ENCODE data around the gene STK10. TPM values are rescaled to one million over a fixed set of nuclear protein-coding genes. Genes with fewer than 3 reads are reported as not detected.

STK10 gene
- total RNA-seq, 2 donors from 2014 or later, result 9.1 to 9.9 TPM

- no peaks in the 10 kb centered on the region for H3K9me3 ChIP-seq
- no peak for DNase-seq
- no peak overlapping the region for H3K4me3 ChIP-seq
- H3K4me1 ChIP-seq, result no peaks in the 10 kb centered on the region
- WGBS, 2 donors, result 82 to 88% methylated on average over 12 to 14 of the region's 14 CpGs
- H3K27ac ChIP-seq, result no peak overlapping the region
- peaks cover 0 to 3% of the 10 kb centered on the region in 2 donors for H3K36me3 ChIP-seq (replicated peaks in 1 of 2; ENCODE audit: insufficient read depth in 1 of 2, low read depth in 2 of 2)
- intact Hi-C loops (cut with DNase I), result no loop called here
- TF ChIP-seq POLR2A (IDR thresholded peaks at IDR 0.05) (no peak), CTCF (IDR thresholded peaks at IDR 0.05) (no peak)
- no peaks in the 10 kb centered on the region for H3K27me3 ChIP-seq
- ATAC-seq, result no peak
These were observed 101.6 kb downstream of the STK10 start for GRCh38 chr5:172086194-172086975.

GRCh38 chr5:172085738-172086137 is 102.3 kb downstream of the STK10 start:
- no peaks in the 10 kb centered on the region for H3K27me3 ChIP-seq
- intact Hi-C loops (cut with DNase I), result no loop called here
- WGBS, 2 donors, result 92 to 99% methylated on average over 8 to 10 of the region's 10 CpGs
- no peaks in the 10 kb centered on the region for H3K9me3 ChIP-seq
- no peaks in the 10 kb centered on the region for H3K4me1 ChIP-seq
- H3K27ac ChIP-seq, result no peak overlapping the region
- H3K36me3 ChIP-seq (replicated peaks in 1 of 2; ENCODE audit: insufficient read depth in 1 of 2, low read depth in 2 of 2), result peaks cover 0 to 3% of the 10 kb centered on the region in 2 donors
- DNase-seq (no peak), ATAC-seq (no peak)
- no peak overlapping the region for H3K4me3 ChIP-seq
- TF ChIP-seq CTCF (IDR thresholded peaks at IDR 0.05), result no peak
- no peak for TF ChIP-seq POLR2A (IDR thresholded peaks at IDR 0.05)

GRCh38 chr5:172082180-172082579 is 105.8 kb downstream of the STK10 start:
- H3K27me3 ChIP-seq, result no peaks in the 10 kb centered on the region
- peaks cover 0 to 3% of the 10 kb centered on the region in 2 donors for H3K36me3 ChIP-seq (replicated peaks in 1 of 2; ENCODE audit: insufficient read depth in 1 of 2, low read depth in 2 of 2)
- no peak overlapping the region for H3K4me3 ChIP-seq
- TF ChIP-seq CTCF (IDR thresholded peaks at IDR 0.05) (no peak), POLR2A (IDR thresholded peaks at IDR 0.05) (no peak)
- peaks cover 14% of the 10 kb centered on the region for H3K4me1 ChIP-seq
- H3K27ac ChIP-seq, result no peak overlapping the region
- ATAC-seq, result no peak
- intact Hi-C loops (cut with DNase I), result no loop called here
- 97 to 98% methylated on average over 11 to 14 of the region's 14 CpGs for WGBS, 2 donors
- H3K9me3 ChIP-seq, result no peaks in the 10 kb centered on the region
- DNase-seq, result no peak

- H3K27me3 ChIP-seq, result no peaks in the 10 kb centered on the region
- 83 to 93% methylated on average over 4 of the region's 4 CpGs for WGBS, 2 donors
These were observed 108.1 kb downstream of the STK10 start for GRCh38 chr5:172079876-172080275.

More at GRCh38 chr5:172079876-172080275, 108.1 kb downstream of the STK10 start:
- Histone ChIP-seq H3K4me1 (peaks cover 14% of the 10 kb centered on the region), H3K9me3 (no peaks in the 10 kb centered on the region), H3K27ac (no peak overlapping the region), H3K4me3 (no peak overlapping the region), H3K36me3 (replicated peaks in 1 of 2; ENCODE audit: insufficient read depth in 1 of 2, low read depth in 2 of 2) (peaks cover 0 to 3% of the 10 kb centered on the region in 2 donors)
- intact Hi-C loops (cut with DNase I), result no loop called here
- TF ChIP-seq CTCF (IDR thresholded peaks at IDR 0.05) (no peak), POLR2A (IDR thresholded peaks at IDR 0.05) (no peak)
- DNase-seq (no peak), ATAC-seq (no peak)

Data from body of pancreas (tissue), 4 donors.